Measurements from ENCODE around the gene BANP.
A peak's percentile ranks its signal among the peaks of the same experiment; 100 is the strongest.
"Not testable (repeated sequence)": the region's sequence is repeated elsewhere in the genome, so short reads cannot be mapped to it uniquely, and the experiment has no call there.

Gene BANP

GRCh38 chr16:88070341-88070740, 119.1 kb downstream of the BANP start:
- no peak for DNase-seq

GRCh38 chr16:88070989-88071625, 119.9 kb downstream of the BANP start:
- DNase-seq = no peak

- no peak for DNase-seq
These were observed 120.7 kb downstream of the BANP start for GRCh38 chr16:88071908-88072307.

- no peak for DNase-seq
These were observed 121.4 kb downstream of the BANP start for GRCh38 chr16:88072571-88073001.

GRCh38 chr16:88073201-88073721, 122.0 kb downstream of the BANP start:
- DNase-seq = no peak

- no peak for DNase-seq
These were observed 122.8 kb downstream of the BANP start for GRCh38 chr16:88074041-88074440.

- no peak for DNase-seq
These were observed 125.1 kb downstream of the BANP start for GRCh38 chr16:88076211-88076931.

GRCh38 chr16:88076932-88077320, 125.7 kb downstream of the BANP start:
- DNase-seq = not testable (repeated sequence)

- no peak for DNase-seq
These were observed 126.3 kb downstream of the BANP start for GRCh38 chr16:88077328-88078108.

GRCh38 chr16:88078111-88078775, 127.0 kb downstream of the BANP start:
- no peak for DNase-seq

GRCh38 chr16:88083582-88083981, 132.3 kb downstream of the BANP start:
- no peak for DNase-seq

- no peak for DNase-seq
These were observed 133.6 kb downstream of the BANP start for GRCh38 chr16:88084881-88085280.

- no peak for DNase-seq
These were observed 135.6 kb downstream of the BANP start for GRCh38 chr16:88086571-88087516.

GRCh38 chr16:88087517-88087877, 136.3 kb downstream of the BANP start:
- no peak for DNase-seq

GRCh38 chr16:88088161-88088581, 136.9 kb downstream of the BANP start:
- no peak for DNase-seq

- DNase-seq = not testable (repeated sequence)
These were observed 137.4 kb downstream of the BANP start for GRCh38 chr16:88088611-88089010.

GRCh38 chr16:88089071-88089470, 137.8 kb downstream of the BANP start:
- not testable (repeated sequence) for DNase-seq

- peak; percentile 1 to 7 for DNase-seq
These were observed 138.6 kb downstream of the BANP start for GRCh38 chr16:88089632-88090376.

- DNase-seq = not testable (repeated sequence)
These were observed 139.3 kb downstream of the BANP start for GRCh38 chr16:88090377-88091175.
